Measurements from ENCODE around the gene KRT83. TPM values are rescaled to one million over a fixed set of nuclear protein-coding genes. Genes with fewer than 3 reads are reported as not detected.
A peak's percentile ranks its signal among the peaks of the same experiment; 100 is the strongest.

Gene KRT83
- total and polyA plus RNA-seq, 2 of the 13 experiments (the other 11 are each of a cell fraction or from before 2014, with no cell fraction given), result not detected

- TF ChIP-seq ZNF407 (CRISPR knock-in tag; IDR thresholded peaks at IDR 0.05; ENCODE audit: not compliant biosample characterization) (no peak), AGO2 (optimal IDR thresholded peaks at IDR 0.05; ENCODE audit: low read depth, low read length) (no peak), RAD21 (CRISPR knock-in tag; IDR thresholded peaks at IDR 0.05) (peak; percentile 43; the same call in 1 of the 2 replicates), YEATS2 (CRISPR knock-in tag; IDR thresholded peaks at IDR 0.05; ENCODE audit: borderline replicate concordance) (no peak), JUND (CRISPR knock-in tag; IDR thresholded peaks at IDR 0.05) (0 out of 2 replicates have a peak, but pooled peaks have one; percentile 4), PRMT3 (CRISPR knock-in tag; IDR thresholded peaks at IDR 0.05; ENCODE audit: borderline replicate concordance, low read depth) (no peak), PPARG (CRISPR knock-in tag; conservative IDR thresholded peaks at IDR 0.05) (no peak), ZFP62 (CRISPR knock-in tag; IDR thresholded peaks at IDR 0.05) (no peak), HNRNPLL (IDR thresholded peaks at IDR 0.05; ENCODE audit: low read depth, low read length, poor library complexity, severe bottlenecking) (peak; percentile 30), MAFK (conservative IDR thresholded peaks at IDR 0.05 in 1 of 2, IDR thresholded peaks at IDR 0.05 in 1 of 2; ENCODE audit: low read length in 2 of 2) (no peak), ZNF296 (CRISPR knock-in tag; conservative IDR thresholded peaks at IDR 0.05) (no peak), TCF7L2 (IDR thresholded peaks at IDR 0.05; ENCODE audit: low read depth, low read length) (no peak), GABPA (IDR thresholded peaks at IDR 0.05; ENCODE audit: low read depth, low read length) (no peak), GABPA (CRISPR knock-in tag; IDR thresholded peaks at IDR 0.05; ENCODE audit: low read depth) (no peak), ZNF598 (CRISPR knock-in tag; IDR thresholded peaks at IDR 0.05; ENCODE audit: borderline replicate concordance) (no peak), ZNF3 (CRISPR knock-in tag; IDR thresholded peaks at IDR 0.05) (no peak), ESRRA (CRISPR knock-in tag; IDR thresholded peaks at IDR 0.05; ENCODE audit: low read depth) (no peak), KDM2A (CRISPR knock-in tag; IDR thresholded peaks at IDR 0.05; ENCODE audit: borderline replicate concordance, low read depth) (peak; percentile 57; the same call in 1 of the 2 replicates), ZNF550 (CRISPR knock-in tag; IDR thresholded peaks at IDR 0.05; ENCODE audit: borderline replicate concordance) (no peak)
Measured at GRCh38 chr12:52278575-52279421, 42.4 kb downstream of the KRT83 start (continued).

Measured in HepG2 (cell line).